Caco-2 (cell line): Measurements from ENCODE around the gene KRT2. TPM values are rescaled to one million over a fixed set of nuclear protein-coding genes. Genes with fewer than 3 reads are reported as not detected.

Experiments used
- BruUV-seq: library from RNA; stranded (reverse); fragments of 400-500 nt; replicated peaks from 2 replicates; lab custom pipeline; 2021; lab: Mats Ljungman, UMichigan
- CTCF ChIA-PET: fragments of 300-600 bp; sonication (Branson Sonifier 250); formaldehyde crosslinking; loops from one replicate; lab custom pipeline; 2022; ENCODE audit warnings: antibody characterized with exemption; lab: Charles Lee
- POLR2A ChIA-PET: fragments of 300-600 bp; sonication (Branson Sonifier 250); formaldehyde crosslinking; loops from one replicate; lab custom pipeline; 2022; ENCODE audit warnings: antibody characterized with exemption; lab: Charles Lee
- DNase-seq, 2 experiments: peaks; one replicate each; pipeline versions ENCODE4 v3.0.0 to v3.0.0-alpha.2; 2020 to 2022
- H3K27me3 ChIP-seq: replicated peaks from 2 replicates; pipeline ENCODE4 v1.6.0; 2011; ENCODE audit warnings: low read length; ENCODE audit not compliant: control insufficient read depth, insufficient read depth
- H3K36me3 ChIP-seq: 2 replicates; pipeline ENCODE4 v1.5.1; 2011; ENCODE audit warnings: low read length; ENCODE audit not compliant: control insufficient read depth, insufficient read depth
- H3K4me1 ChIP-seq: fragments of 250-450 bp; sonication (Bioruptor Pico); 2 replicates; pipeline ENCODE4 v1.5.1; 2020; ENCODE audit warnings: mild to moderate bottlenecking
- H3K4me3 ChIP-seq: 2 replicates; pipeline ENCODE4 v1.5.1; 2011; ENCODE audit warnings: low read depth, mild to moderate bottlenecking, control low read depth, low read length
- H3K9me3 ChIP-seq: fragments of 250-450 bp; sonication (Bioruptor Pico); 2 replicates; pipeline ENCODE4 v1.5.1; 2020; ENCODE audit warnings: mild to moderate bottlenecking, moderate library complexity
- H3K27ac Mint-ChIP-seq: one replicate; pipeline ENCODE4 v1.8.0; 2022; ENCODE audit warnings: mixed read lengths; ENCODE audit not compliant: unreplicated experiment
- H3K27me3 Mint-ChIP-seq: one replicate; pipeline ENCODE4 v1.8.0; 2022; ENCODE audit warnings: mixed read lengths; ENCODE audit not compliant: insufficient read depth, unreplicated experiment
- H3K36me3 Mint-ChIP-seq: one replicate; pipeline ENCODE4 v1.8.0; 2022; ENCODE audit warnings: mild to moderate bottlenecking, mixed read lengths; ENCODE audit not compliant: insufficient read depth, unreplicated experiment
- H3K4me1 Mint-ChIP-seq: one replicate; pipeline ENCODE4 v1.8.0; 2022; ENCODE audit warnings: low read depth, mixed read lengths; ENCODE audit not compliant: unreplicated experiment
- H3K4me3 Mint-ChIP-seq: one replicate; pipeline ENCODE4 v1.8.0; 2022; ENCODE audit warnings: mild to moderate bottlenecking, moderate library complexity, mixed read lengths; ENCODE audit not compliant: unreplicated experiment
- H3K9me3 Mint-ChIP-seq: one replicate; pipeline ENCODE4 v1.8.0; 2022; ENCODE audit warnings: mixed read lengths; ENCODE audit not compliant: unreplicated experiment
- intact Hi-C: fragments of 100-400 bp; cut with micrococcal nuclease; formaldehyde crosslinking; loops from one replicate; pipeline ENCODE4 v1.10.0; 2022; ENCODE audit not compliant: unreplicated experiment
- total RNA-seq: library from RNA; stranded (reverse); gene quantifications from 2 replicates; pipeline ENCODE4 v1.2.3, GENCODE V29; 2022
- TF ChIP-seq, protein P1 (sequence below), 2 experiments: fragments of 200-600 bp in 1 of 2; IDR thresholded peaks; 1 replicate in 1 of 2; 2 replicates in 1 of 2; pipeline versions ENCODE4 v1.5.1 to v1.8.0; 2011 to 2022; ENCODE audit warnings: antibody characterized with exemption in 1 of 2, control low read depth in 1 of 2, inconsistent platforms in 1 of 2, low read depth in 1 of 2, low read length in 1 of 2, mild to moderate bottlenecking in 1 of 2, moderate library complexity in 1 of 2; ENCODE audit not compliant: insufficient read depth in 1 of 2, severe bottlenecking in 1 of 2, unreplicated experiment in 1 of 2

The KRT2 gene
- total RNA-seq, 1 experiment from 2014 or later, result not detected

GRCh38 chr12:52645982-52646381 is 6.0 kb downstream of the KRT2 start:
- Histone ChIP-seq H3K4me3 (no peak overlapping the region), H3K36me3 (no peaks in the 10 kb centered on the region), H3K9me3 (no peaks in the 10 kb centered on the region), H3K27me3 (no peaks in the 10 kb centered on the region; the same call in 1 of the 2 replicates), H3K4me1 (no peaks in the 10 kb centered on the region)
- no peaks in the 10 kb centered on the region for H3K4me1 Mint-ChIP-seq
- H3K27me3 Mint-ChIP-seq, result peaks cover 31% of the 10 kb centered on the region
- CTCF ChIA-PET, result interaction anchor here (0.6 kb wide), 1 partner anchor 225 kb away, joined by 3 read pairs; no protein-coding TSS in a partner anchor
- TF ChIP-seq, protein P1, sequence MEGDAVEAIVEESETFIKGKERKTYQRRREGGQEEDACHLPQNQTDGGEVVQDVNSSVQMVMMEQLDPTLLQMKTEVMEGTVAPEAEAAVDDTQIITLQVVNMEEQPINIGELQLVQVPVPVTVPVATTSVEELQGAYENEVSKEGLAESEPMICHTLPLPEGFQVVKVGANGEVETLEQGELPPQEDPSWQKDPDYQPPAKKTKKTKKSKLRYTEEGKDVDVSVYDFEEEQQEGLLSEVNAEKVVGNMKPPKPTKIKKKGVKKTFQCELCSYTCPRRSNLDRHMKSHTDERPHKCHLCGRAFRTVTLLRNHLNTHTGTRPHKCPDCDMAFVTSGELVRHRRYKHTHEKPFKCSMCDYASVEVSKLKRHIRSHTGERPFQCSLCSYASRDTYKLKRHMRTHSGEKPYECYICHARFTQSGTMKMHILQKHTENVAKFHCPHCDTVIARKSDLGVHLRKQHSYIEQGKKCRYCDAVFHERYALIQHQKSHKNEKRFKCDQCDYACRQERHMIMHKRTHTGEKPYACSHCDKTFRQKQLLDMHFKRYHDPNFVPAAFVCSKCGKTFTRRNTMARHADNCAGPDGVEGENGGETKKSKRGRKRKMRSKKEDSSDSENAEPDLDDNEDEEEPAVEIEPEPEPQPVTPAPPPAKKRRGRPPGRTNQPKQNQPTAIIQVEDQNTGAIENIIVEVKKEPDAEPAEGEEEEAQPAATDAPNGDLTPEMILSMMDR (IDR thresholded peaks at IDR 0.05; ENCODE audit: insufficient read depth in 1 of 2, low read depth in 1 of 2, low read length in 1 of 2, severe bottlenecking in 1 of 2, unreplicated experiment in 1 of 2), result no peak
- no TSS peak for BruUV-seq
- no peaks in the 10 kb centered on the region for H3K36me3 Mint-ChIP-seq
- no peak overlapping the region for H3K27ac Mint-ChIP-seq
- no peak for DNase-seq
- H3K4me3 Mint-ChIP-seq, result no peak overlapping the region
- intact Hi-C loops, result no loop called here
- no peaks in the 10 kb centered on the region for H3K9me3 Mint-ChIP-seq
- POLR2A ChIA-PET, result no interaction called here

DNA sequence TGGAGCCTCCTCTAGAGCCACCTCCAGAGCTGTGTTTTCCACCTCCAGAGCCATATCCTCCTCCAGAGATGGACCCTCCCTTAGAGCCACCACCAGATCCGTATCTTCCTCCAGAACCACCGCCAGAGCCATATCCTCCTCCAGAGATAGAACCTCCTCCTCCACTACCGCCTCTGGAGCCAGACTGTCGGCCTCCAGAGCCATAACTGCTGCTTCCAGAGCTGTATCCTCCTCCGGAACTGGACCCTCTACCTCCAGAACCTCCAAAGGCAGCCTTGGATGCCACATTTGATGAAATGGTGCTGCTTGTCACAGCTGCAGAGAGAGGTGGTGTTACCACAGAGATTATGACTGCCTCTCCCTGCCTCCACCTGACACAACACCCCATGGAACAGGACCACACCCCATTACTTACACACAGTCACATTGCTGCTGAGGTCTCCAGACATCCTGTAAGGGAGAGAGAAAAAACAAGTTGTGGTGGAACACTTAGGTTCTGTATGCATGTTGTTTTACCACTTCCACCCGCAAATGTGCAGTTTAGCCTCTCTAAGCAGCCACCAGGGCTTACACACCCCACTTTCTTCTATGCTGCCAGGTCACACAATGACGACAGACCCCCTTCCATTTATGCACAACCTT is 6.8 kb downstream of the KRT2 start:
- TF ChIP-seq, protein P1 (IDR thresholded peaks at IDR 0.05; ENCODE audit: insufficient read depth in 1 of 2, low read depth in 1 of 2, low read length in 1 of 2, severe bottlenecking in 1 of 2, unreplicated experiment in 1 of 2), result no peak
- ChIA-PET CTCF (no interaction called here), POLR2A (no interaction called here)
- intact Hi-C loops, result no loop called here
- Mint-ChIP-seq H3K4me3 (no peak overlapping the region), H3K27me3 (peaks cover 31% of the 10 kb centered on the region), H3K27ac (no peak overlapping the region), H3K4me1 (no peaks in the 10 kb centered on the region), H3K36me3 (no peaks in the 10 kb centered on the region), H3K9me3 (no peaks in the 10 kb centered on the region)
- H3K36me3 ChIP-seq, result no peaks in the 10 kb centered on the region
- H3K27me3 ChIP-seq, result no peaks in the 10 kb centered on the region; the same call in 1 of the 2 replicates
- DNase-seq, result no peak
- no peak overlapping the region for H3K4me3 ChIP-seq
- no peaks in the 10 kb centered on the region for H3K4me1 ChIP-seq
- no peaks in the 10 kb centered on the region for H3K9me3 ChIP-seq
- no TSS peak for BruUV-seq

DNA sequence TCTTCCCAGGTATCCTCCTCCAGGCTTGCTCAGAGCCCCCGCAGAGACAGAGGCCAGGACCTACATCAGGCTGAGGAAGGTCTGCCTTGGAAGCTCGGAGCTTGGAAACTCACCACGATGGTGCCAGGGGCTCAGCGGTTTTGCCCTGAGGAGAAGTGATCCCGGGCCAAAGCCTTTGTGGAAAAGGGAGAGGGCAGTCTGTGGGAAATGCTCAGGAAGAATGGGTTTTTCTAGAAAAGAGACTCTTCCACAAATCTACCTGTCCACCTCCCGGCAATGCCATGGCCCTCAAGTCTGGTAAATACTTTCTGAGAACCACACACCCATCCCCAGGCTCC is 8.0 kb downstream of the KRT2 start:
- Mint-ChIP-seq H3K4me1 (no peaks in the 10 kb centered on the region), H3K36me3 (no peaks in the 10 kb centered on the region), H3K27ac (no peak overlapping the region), H3K4me3 (no peak overlapping the region), H3K9me3 (no peaks in the 10 kb centered on the region), H3K27me3 (peaks cover 35% of the 10 kb centered on the region)
- BruUV-seq, result no TSS peak
- CTCF ChIA-PET, result no interaction called here
- H3K4me1 ChIP-seq, result no peaks in the 10 kb centered on the region
- DNase-seq, result no peak
- H3K4me3 ChIP-seq, result no peak overlapping the region
- no peaks in the 10 kb centered on the region; the same call in 1 of the 2 replicates for H3K27me3 ChIP-seq
- H3K9me3 ChIP-seq, result no peaks in the 10 kb centered on the region
- no peaks in the 10 kb centered on the region for H3K36me3 ChIP-seq
- TF ChIP-seq, protein P1 (IDR thresholded peaks at IDR 0.05; ENCODE audit: insufficient read depth in 1 of 2, low read depth in 1 of 2, low read length in 1 of 2, severe bottlenecking in 1 of 2, unreplicated experiment in 1 of 2), result no peak
- POLR2A ChIA-PET, result no interaction called here
- intact Hi-C loops, result no loop called here
